K562 (cell line): ENCODE data around the gene TSC22D2. TPM values are rescaled to one million over a fixed set of nuclear protein-coding genes. Genes with fewer than 3 reads are reported as not detected.
A peak's percentile ranks its signal among the peaks of the same experiment; 100 is the strongest.

Experiments used
- ATAC-seq: fragments of 200-7000 bp; cut with Tn5 transposase; 3 replicates; pipeline ENCODE4 v1.9.1; 2020; ENCODE audit warnings: moderate library complexity
- BruUV-seq: library from RNA; stranded (reverse); fragments of 400-500 nt; replicated peaks from 2 replicates; lab custom pipeline; 2021; lab: Mats Ljungman, UMichigan
- CTCF ChIA-PET: fragments of 300-600 bp; formaldehyde crosslinking; extraction: SDS; loops from one replicate; lab custom pipeline; 2021; ENCODE audit warnings: low intra/inter-chr PET ratio; lab: Yijun Ruan, JAX
- POLR2A ChIA-PET: fragments of 300-600, 350-650 bp; sonication (Branson Sonifier 250); formaldehyde crosslinking; extraction: SDS; loops from one replicate; lab custom pipeline; 2021; ENCODE audit warnings: antibody characterized with exemption, inconsistent platforms; lab: Yijun Ruan, JAX
- DNase-seq, 4 experiments: peaks; one replicate each; pipeline versions ENCODE4 v3.0.0 to v3.0.0-alpha.2; 2011 to 2018; ENCODE audit warnings: low spot score in 3 of 4, mixed read lengths in 3 of 4; ENCODE audit errors: extremely low read depth in 1 of 4
- FAIRE-seq: peaks from 2 replicates; lab custom pipeline; 2011; peaks lifted over from hg19 to GRCh38; lab: Jason Lieb, UNC
- H2AFZ ChIP-seq: 2 replicates; pipeline ENCODE4 v1.6.0; 2011; ENCODE audit warnings: low read depth, low read length, control low read depth, inconsistent platforms
- H3K27ac ChIP-seq: fragments of 200-600 bp; 3 replicates; pipeline ENCODE4 v1.8.0; 2011; ENCODE audit warnings: low read depth, mild to moderate bottlenecking, control low read depth, inconsistent platforms, low read length, moderate library complexity, mixed read lengths; ENCODE audit errors: extremely low read depth
- H3K27me3 ChIP-seq, 2 experiments: fragments of 300-600 bp in 1 of 2; 2 replicates in 1 of 2; 3 replicates in 1 of 2; pipeline versions ENCODE4 v1.6.0 to v1.8.0; 2011; ENCODE audit warnings: inconsistent platforms in 2 of 2, low read length in 2 of 2, mild to moderate bottlenecking in 1 of 2, mixed read lengths in 1 of 2, moderate library complexity in 1 of 2; ENCODE audit not compliant: control insufficient read depth in 2 of 2, insufficient read depth in 2 of 2
- H3K36me3 ChIP-seq: fragments of 300-600 bp; 3 replicates; pipeline ENCODE4 v1.8.0; 2011; ENCODE audit warnings: mild to moderate bottlenecking, low read length, inconsistent platforms; ENCODE audit not compliant: control insufficient read depth, insufficient read depth
- H3K4me1 ChIP-seq, 2 experiments: fragments of 200-600 bp in 1 of 2; replicated peaks in 1 of 2; 2 replicates in 1 of 2; 3 replicates in 1 of 2; pipeline versions ENCODE4 v1.5.1 to v1.8.0; 2011; ENCODE audit warnings: inconsistent platforms in 2 of 2, low read length in 2 of 2, mild to moderate bottlenecking in 1 of 2, mixed read lengths in 1 of 2, moderate library complexity in 1 of 2; ENCODE audit not compliant: control insufficient read depth in 2 of 2, insufficient read depth in 2 of 2
- H3K4me2 ChIP-seq: 2 replicates; pipeline ENCODE4 v1.6.1; 2011; ENCODE audit warnings: low read length, control low read depth, inconsistent platforms, mixed read lengths; ENCODE audit not compliant: insufficient read depth
- H3K4me3 ChIP-seq: fragments of 200-600 bp; sonication (generic), shearing (Covaris generic); 2 replicates; pipeline ENCODE4 v1.5.1; 2016; ENCODE audit warnings: control low read depth, inconsistent platforms
- H3K79me2 ChIP-seq: fragments of 200-600 bp; 3 replicates; pipeline ENCODE4 v1.8.0; 2011; ENCODE audit warnings: low read length, inconsistent platforms; ENCODE audit not compliant: control insufficient read depth, insufficient read depth
- H3K9ac ChIP-seq, 2 experiments: 2 replicates each; pipeline versions ENCODE4 v1.6.0 to v1.6.1; 2011; ENCODE audit warnings: low read depth in 2 of 2, low read length in 2 of 2, control low read depth in 1 of 2, inconsistent platforms in 1 of 2, mild to moderate bottlenecking in 1 of 2, mixed read lengths in 1 of 2; ENCODE audit not compliant: insufficient read depth in 1 of 2
- H3K9me1 ChIP-seq: one replicate; pipeline ENCODE4 v1.6.0; 2011; ENCODE audit warnings: inconsistent platforms, mild to moderate bottlenecking, low read length, moderate library complexity; ENCODE audit not compliant: control insufficient read depth, insufficient read depth
- H3K9me3 ChIP-seq: replicated peaks from 2 replicates; pipeline ENCODE4 v1.5.1; 2011; ENCODE audit warnings: low read depth, low read length, inconsistent platforms; ENCODE audit not compliant: control insufficient read depth, insufficient read depth
- H4K20me1 ChIP-seq: replicated peaks from 2 replicates; pipeline ENCODE4 v1.6.1; 2011; ENCODE audit warnings: low read length, inconsistent platforms, mixed read lengths; ENCODE audit not compliant: control insufficient read depth, insufficient read depth
- MCM3 ChIP-seq: fragments of 450-650 bp; IDR thresholded peaks from 2 replicates; pipeline ENCODE4 v1.6.1; 2016
- PBX2 ChIP-seq, 2 experiments: IDR thresholded peaks in 1 of 2; conservative IDR thresholded peaks in 1 of 2; 2 replicates each; pipeline ENCODE4 v1.6.1; 2016; ENCODE audit warnings: low read depth in 2 of 2, mild to moderate bottlenecking in 1 of 2, missing compliant biosample characterization in 1 of 2, missing genetic modification characterization in 1 of 2, moderate library complexity in 1 of 2
- PHF21A ChIP-seq: fragments of 450-650 bp; IDR thresholded peaks from 2 replicates; pipeline ENCODE4 v1.6.1; 2017; ENCODE audit warnings: low read depth, borderline replicate concordance
- RHOXF2B ChIP-seq: fragments of 250-450 bp; sonication (Bioruptor Pico); conservative IDR thresholded peaks from 2 replicates; pipeline ENCODE4 v1.5.1; 2021
- ZNF583 ChIP-seq: fragments of 250-450 bp; sonication (Bioruptor Pico); IDR thresholded peaks from 2 replicates; pipeline ENCODE4 v1.4.0; 2020
- WGBS: fragments of 100-300 bp; shearing (Covaris generic); methylation state at CpG from one replicate; pipeline ENCODE4 v1.1.6; 2016; ENCODE audit warnings: low coverage, mixed read lengths; ENCODE audit not compliant: insufficient coverage; ENCODE audit errors: missing lambda C conversion rate; 5-methylcytosine and 5-hydroxymethylcytosine counted together
- in situ Hi-C: fragments of 300-500 bp; cut with MboI; formaldehyde crosslinking; loops from 4 replicates; pipeline ENCODE4 v1.15.0; 2018; ENCODE audit warnings: inconsistent platforms, mixed read lengths
- intact Hi-C: fragments of 100-400 bp; cut with micrococcal nuclease; formaldehyde crosslinking; loops from 2 replicates; pipeline ENCODE4 v1.14.2; 2022
- polyA plus RNA-seq, 8 experiments: library from polyadenylated mRNA; depleted of rRNA in 4 of 8; stranded (reverse) in 5 of 8; unstranded in 3 of 8; fragments of >200 nt; fragmentation: Nextera tagmentation in 2 of 8; fragmentation: Illumina TruSeq in 1 of 8; extraction: Ambion mirVana in 2 of 8; extraction: Trizol in 1 of 8; gene quantifications; 2 replicates each; pipeline versions ENCODE4 v1.2.1 to v1.2.3, GENCODE V29; 2011 to 2014; ENCODE audit warnings: inconsistent platforms in 1 of 8, missing spikeins in 1 of 8
- total RNA-seq, 7 experiments: library from RNA; depleted of rRNA in 6 of 7; stranded (reverse); fragments of >200 nt in 6 of 7; fragmentation: Illumina TruSeq in 2 of 7; extraction: Trizol in 2 of 7; gene quantifications; 2 replicates each; pipeline versions ENCODE4 v1.2.1 to v1.2.3, GENCODE V29; 2011 to 2021; ENCODE audit warnings: low replicate concordance in 1 of 7

TSC22D2 gene
- total and polyA plus RNA-seq, 9 of the 15 experiments (the other 6 are each of a cell fraction or from before 2014, with no cell fraction given) = 5.5 to 44.0 (median 19.3) TPM

GRCh38 chr3:150373234-150373875 is 34.7 kb upstream of the TSC22D2 start:
- no TSS peak for BruUV-seq
- CTCF ChIA-PET = no interaction called here
- no peaks in the 10 kb centered on the region for H3K79me2 ChIP-seq
- TF ChIP-seq PBX2 (CRISPR knock-in tag; IDR thresholded peaks at IDR 0.05; ENCODE audit: low read depth) = no peak
- TF ChIP-seq PBX2 (tag; conservative IDR thresholded peaks at IDR 0.05; ENCODE audit: low read depth) = no peak
- TF ChIP-seq PHF21A = no peak
- TF ChIP-seq RHOXF2B = no peak
- peak; percentile 95 for TF ChIP-seq ZNF583 (CRISPR knock-in tag)
- no peak for TF ChIP-seq MCM3
- TF ChIP-seq, all 486 proteins: peak for 1
- H3K4me3 ChIP-seq = no peak overlapping the region
- no peak overlapping the region for H3K4me2 ChIP-seq
- H3K9ac ChIP-seq = no peak overlapping the region
- H4K20me1 ChIP-seq = no peaks in the 10 kb centered on the region
- no peak for FAIRE-seq
- ATAC-seq = no peak
- H3K9me3 ChIP-seq = no peaks in the 10 kb centered on the region
- no peaks in the 10 kb centered on the region for H3K36me3 ChIP-seq
- DNase-seq = no peak
- H3K4me1 ChIP-seq = peaks cover 0 to 19% of the 10 kb centered on the region in 2 experiments; a peak in 3 of 5 replicates
- intact Hi-C loops (loop anchor here (5.0 kb wide), 2 partner anchors 34 to 124 kb away; partner anchors contain the start of gene TSC22D2), in situ Hi-C loops (no loop called here)
- 50% methylated on average over 4 of the region's 4 CpGs for WGBS
- H2AFZ ChIP-seq = no peak overlapping the region
- no peak overlapping the region for H3K27ac ChIP-seq
- no peaks in the 10 kb centered on the region for H3K27me3 ChIP-seq
- no peaks in the 10 kb centered on the region for H3K9me1 ChIP-seq
- POLR2A ChIA-PET = no interaction called here
